Sigmoid colon (tissue), 4 donors: ENCODE measurements around the gene DPEP2NB.

Experiments
- POLR2A ChIP-seq, 2 donors: fragments of 450-650 bp; IDR thresholded peaks; one replicate each; pipeline ENCODE4 v1.6.1; 2016; ENCODE audit warnings: antibody characterized with exemption in 2 of 2, mild to moderate bottlenecking in 2 of 2, moderate library complexity in 2 of 2
- POLR2AphosphoS5 ChIP-seq, 4 donors: sonication (generic); formaldehyde crosslinking; IDR thresholded peaks; one replicate each; pipeline ENCODE4 v1.6.1; 2017; ENCODE audit warnings: antibody characterized with exemption in 4 of 4
- TF ChIP-seq, protein P1 (sequence below), 4 experiments: fragments of 450-650 bp in 3 of 4; fragments of 200-600 bp in 1 of 4; IDR thresholded peaks; one replicate each; pipeline ENCODE4 v1.5.1; 2016 to 2019; ENCODE audit warnings: antibody characterized with exemption in 4 of 4, mild to moderate bottlenecking in 3 of 4, moderate library complexity in 2 of 4

DNA sequence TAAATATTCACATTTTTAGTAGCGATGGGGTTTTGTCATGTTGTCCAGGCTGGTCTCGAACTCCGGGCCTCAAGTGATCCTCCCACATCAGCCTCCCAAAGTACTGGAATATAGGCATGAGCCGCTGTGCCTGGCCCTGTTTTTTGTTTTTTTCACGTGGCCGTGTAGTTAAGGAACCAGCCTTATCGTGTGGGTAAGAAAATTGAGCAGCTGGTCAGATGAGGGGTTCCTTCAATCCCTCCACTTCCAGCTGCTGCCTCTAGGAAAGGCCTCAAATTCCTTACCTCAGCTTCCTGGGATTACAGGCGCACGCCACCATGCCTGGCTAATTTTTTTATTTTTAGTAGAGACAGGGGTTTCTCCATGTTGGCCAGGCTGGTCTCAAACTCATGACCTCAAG lies 10.5 kb downstream of the DPEP2NB start:
- TF ChIP-seq, protein P1, sequence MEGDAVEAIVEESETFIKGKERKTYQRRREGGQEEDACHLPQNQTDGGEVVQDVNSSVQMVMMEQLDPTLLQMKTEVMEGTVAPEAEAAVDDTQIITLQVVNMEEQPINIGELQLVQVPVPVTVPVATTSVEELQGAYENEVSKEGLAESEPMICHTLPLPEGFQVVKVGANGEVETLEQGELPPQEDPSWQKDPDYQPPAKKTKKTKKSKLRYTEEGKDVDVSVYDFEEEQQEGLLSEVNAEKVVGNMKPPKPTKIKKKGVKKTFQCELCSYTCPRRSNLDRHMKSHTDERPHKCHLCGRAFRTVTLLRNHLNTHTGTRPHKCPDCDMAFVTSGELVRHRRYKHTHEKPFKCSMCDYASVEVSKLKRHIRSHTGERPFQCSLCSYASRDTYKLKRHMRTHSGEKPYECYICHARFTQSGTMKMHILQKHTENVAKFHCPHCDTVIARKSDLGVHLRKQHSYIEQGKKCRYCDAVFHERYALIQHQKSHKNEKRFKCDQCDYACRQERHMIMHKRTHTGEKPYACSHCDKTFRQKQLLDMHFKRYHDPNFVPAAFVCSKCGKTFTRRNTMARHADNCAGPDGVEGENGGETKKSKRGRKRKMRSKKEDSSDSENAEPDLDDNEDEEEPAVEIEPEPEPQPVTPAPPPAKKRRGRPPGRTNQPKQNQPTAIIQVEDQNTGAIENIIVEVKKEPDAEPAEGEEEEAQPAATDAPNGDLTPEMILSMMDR (IDR thresholded peaks at IDR 0.05), result no peak
- no peak for TF ChIP-seq POLR2AphosphoS5 (IDR thresholded peaks at IDR 0.05)
- TF ChIP-seq POLR2A (IDR thresholded peaks at IDR 0.05), result no peak
